A673 (cell line): ENCODE results near the gene ADCYAP1R1. TPM values are rescaled to one million over a fixed set of nuclear protein-coding genes. Genes with fewer than 3 reads are reported as not detected.

Experiments used
- BruUV-seq: library from RNA; stranded (reverse); fragments of 400-500 nt; replicated peaks from 2 replicates; lab custom pipeline; 2021; lab: Mats Ljungman, UMichigan
- CTCF ChIA-PET: fragments of 300-600 bp; sonication (Branson Sonifier 250); formaldehyde crosslinking; loops from one replicate; lab custom pipeline; 2022; ENCODE audit warnings: antibody characterized with exemption; lab: Charles Lee
- POLR2A ChIA-PET: fragments of 300-600 bp; sonication (Branson Sonifier 250); formaldehyde crosslinking; loops from one replicate; lab custom pipeline; 2022; ENCODE audit warnings: antibody characterized with exemption; ENCODE audit not compliant: low non-redundant PET; lab: Charles Lee
- DNase-seq: peaks from one replicate; pipeline ENCODE4 v3.0.0-alpha.2; 2015; ENCODE audit warnings: low spot score
- H3K27ac ChIP-seq: fragments of 200-600 bp; sonication (generic); 2 replicates; pipeline ENCODE4 v1.5.1; 2016; ENCODE audit warnings: mixed run types, low read depth, mild to moderate bottlenecking, mixed read lengths, antibody characterized with exemption, low read length; ENCODE audit not compliant: poor library complexity, severe bottlenecking
- H3K27me3 ChIP-seq: fragments of 200-600 bp; sonication (generic); replicated peaks from 2 replicates; pipeline ENCODE4 v1.6.1; 2017; ENCODE audit warnings: mixed run types, low read depth, mild to moderate bottlenecking, mixed read lengths, antibody characterized with exemption, low read length; ENCODE audit not compliant: insufficient read depth, poor library complexity
- H3K36me3 ChIP-seq: fragments of 200-600 bp; sonication (generic); 2 replicates; pipeline ENCODE4 v1.6.1; 2016; ENCODE audit warnings: mixed run types, mild to moderate bottlenecking, mixed read lengths, antibody characterized with exemption, low read length; ENCODE audit not compliant: insufficient read depth, poor library complexity, severe bottlenecking
- H3K4me1 ChIP-seq: fragments of 200-600 bp; sonication (generic); 2 replicates; pipeline ENCODE4 v1.6.1; 2017; ENCODE audit warnings: mixed run types, mild to moderate bottlenecking, mixed read lengths, antibody characterized with exemption, low read length; ENCODE audit not compliant: insufficient read depth, poor library complexity, severe bottlenecking
- H3K4me3 ChIP-seq: fragments of 200-600 bp; sonication (generic); 2 replicates; pipeline ENCODE4 v1.5.1; 2016; ENCODE audit warnings: low read depth, mixed run types, mild to moderate bottlenecking, mixed read lengths, low read length; ENCODE audit not compliant: poor library complexity, severe bottlenecking
- H3K9me3 ChIP-seq: fragments of 200-600 bp; sonication (generic); 2 replicates; pipeline ENCODE4 v1.6.1; 2016; ENCODE audit warnings: mixed run types, low read depth, mild to moderate bottlenecking, mixed read lengths, antibody characterized with exemption, low read length; ENCODE audit not compliant: poor library complexity, severe bottlenecking
- CTCF ChIP-seq: fragments of 300-800, 200-600 bp; sonication (generic); conservative IDR thresholded peaks from 2 replicates; pipeline ENCODE4 v1.5.1; 2017; ENCODE audit warnings: low read depth, mild to moderate bottlenecking, antibody characterized with exemption, low read length, moderate library complexity, mixed read lengths
- EZH2 ChIP-seq: fragments of 200-600 bp; sonication (generic); IDR thresholded peaks from 2 replicates; pipeline ENCODE4 v1.6.1; 2017; ENCODE audit warnings: borderline replicate concordance, low read depth, mild to moderate bottlenecking, mixed read lengths, antibody characterized with exemption, low read length; ENCODE audit not compliant: poor library complexity, severe bottlenecking
- intact Hi-C: fragments of 100-400 bp; cut with micrococcal nuclease; formaldehyde crosslinking; loops from one replicate; pipeline ENCODE4 v1.10.0; 2022; ENCODE audit not compliant: unreplicated experiment
- total RNA-seq: library from RNA; stranded (reverse); gene quantifications from 2 replicates; pipeline ENCODE4 v1.2.3, GENCODE V29; 2021

Gene ADCYAP1R1
- total RNA-seq, 1 experiment from 2014 or later = not detected

DNA sequence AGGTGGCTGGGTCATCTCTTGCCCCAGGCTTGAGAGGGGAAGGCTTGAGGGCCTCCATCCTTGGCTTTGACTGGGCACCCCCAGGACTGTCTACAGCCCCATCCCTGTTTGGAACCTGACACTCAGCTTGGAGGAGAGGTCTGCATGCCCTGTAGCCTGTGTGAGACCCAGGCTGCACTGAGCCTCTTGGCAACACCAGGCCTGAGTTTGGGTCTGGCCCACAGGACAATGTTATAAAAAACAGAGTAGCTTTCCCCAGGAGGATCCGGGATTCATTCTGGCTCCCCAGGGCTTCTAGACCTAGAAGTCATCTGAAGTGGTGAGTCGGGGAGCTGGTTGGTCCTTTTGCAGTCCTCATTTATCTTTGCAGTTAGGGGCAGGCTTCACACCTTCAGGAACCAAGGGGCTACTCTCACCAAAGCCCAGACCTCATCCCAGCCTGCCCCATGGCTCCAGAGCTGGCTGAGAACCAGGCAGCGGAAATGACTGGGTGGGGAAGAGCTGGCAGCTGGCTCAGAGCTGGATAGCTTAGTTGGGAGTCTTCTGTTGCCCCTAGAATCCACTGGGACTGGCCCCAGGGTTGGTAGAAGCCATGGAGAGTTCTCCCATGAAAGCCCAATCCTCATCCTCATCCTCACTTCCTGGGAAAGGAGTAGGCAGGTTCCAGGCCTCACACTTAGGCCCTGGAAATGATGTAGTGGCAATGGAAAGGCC lies 68.8 kb downstream of the ADCYAP1R1 start:
- Histone ChIP-seq H3K9me3 (no peaks in the 10 kb centered on the region), H3K27ac (no peak overlapping the region), H3K4me3 (no peak overlapping the region), H3K4me1 (no peaks in the 10 kb centered on the region), H3K36me3 (no peaks in the 10 kb centered on the region), H3K27me3 (peaks cover 15% of the 10 kb centered on the region)
- ChIA-PET CTCF (interaction anchor here (0.5 to 4.9 kb wide), 2 partner anchors 14 to 138 kb away, joined by 4 to 138 read pairs; no protein-coding TSS in a partner anchor), POLR2A (no interaction called here)
- BruUV-seq = no TSS peak
- DNase-seq = no peak
- TF ChIP-seq CTCF (no peak), EZH2 (no peak)
- intact Hi-C loops = no loop called here

- no peak for DNase-seq
- Histone ChIP-seq H3K27ac (no peak overlapping the region), H3K27me3 (peaks cover 15% of the 10 kb centered on the region), H3K9me3 (no peaks in the 10 kb centered on the region), H3K36me3 (no peaks in the 10 kb centered on the region), H3K4me1 (no peaks in the 10 kb centered on the region), H3K4me3 (no peak overlapping the region)
- POLR2A ChIA-PET = no interaction called here
- CTCF ChIA-PET = interaction anchor here (0.5 to 4.9 kb wide), 7 partner anchors 13 to 448 kb away, joined by 3 to 138 read pairs (median 4); no protein-coding TSS in a partner anchor
- intact Hi-C loops = no loop called here
- TF ChIP-seq EZH2 = no peak
- TF ChIP-seq CTCF = no peak
- no TSS peak for BruUV-seq
Observed at GRCh38 chr7:31121601-31122000, 69.5 kb downstream of the ADCYAP1R1 start.

GRCh38 chr7:31122649-31123058 lies 70.5 kb downstream of the ADCYAP1R1 start:
- peak; percentile 85 for DNase-seq
- Histone ChIP-seq H3K4me1 (no peaks in the 10 kb centered on the region), H3K27ac (no peak overlapping the region), H3K36me3 (no peaks in the 10 kb centered on the region), H3K4me3 (no peak overlapping the region), H3K27me3 (peaks cover 10% of the 10 kb centered on the region), H3K9me3 (no peaks in the 10 kb centered on the region)
- no TSS peak for BruUV-seq
- intact Hi-C loops = loop anchor here (1.0 kb wide), 2 partner anchors 139 to 322 kb away; no protein-coding TSS in a partner anchor
- TF ChIP-seq CTCF = peak; percentile 89
- no peak for TF ChIP-seq EZH2
- ChIA-PET POLR2A (interaction anchor here (0.7 kb wide), 1 partner anchor 96 kb away, joined by 3 read pairs; no protein-coding TSS in a partner anchor), CTCF (interaction anchor here (0.5 to 4.9 kb wide), 15 partner anchors 11 to 511 kb away, joined by 3 to 138 read pairs (median 6); no protein-coding TSS in a partner anchor)
